Astrocyte of the cerebellum (primary cell): ENCODE data around the gene AADACL4.

Experiments used
- DNase-seq: peaks from one replicate; pipeline ENCODE4 v3.0.0-alpha.2; 2011; ENCODE audit warnings: low read depth
- H3K4me3 ChIP-seq: 2 replicates; pipeline ENCODE4 v1.5.1; 2011; ENCODE audit warnings: mild to moderate bottlenecking, low read depth, low read length, moderate library complexity
- in situ Hi-C: cut with HindIII; loops from 2 replicates; pipeline ENCODE4 v1.10.0; 2017; ENCODE audit warnings: low sequenced_read_pairs
- TF ChIP-seq, protein P1 (sequence below): IDR thresholded peaks from 2 replicates; pipeline ENCODE4 v1.5.1; 2012; ENCODE audit warnings: low read length, low read depth, moderate library complexity, mild to moderate bottlenecking; ENCODE audit errors: missing control alignments

Gene AADACL4

DNA sequence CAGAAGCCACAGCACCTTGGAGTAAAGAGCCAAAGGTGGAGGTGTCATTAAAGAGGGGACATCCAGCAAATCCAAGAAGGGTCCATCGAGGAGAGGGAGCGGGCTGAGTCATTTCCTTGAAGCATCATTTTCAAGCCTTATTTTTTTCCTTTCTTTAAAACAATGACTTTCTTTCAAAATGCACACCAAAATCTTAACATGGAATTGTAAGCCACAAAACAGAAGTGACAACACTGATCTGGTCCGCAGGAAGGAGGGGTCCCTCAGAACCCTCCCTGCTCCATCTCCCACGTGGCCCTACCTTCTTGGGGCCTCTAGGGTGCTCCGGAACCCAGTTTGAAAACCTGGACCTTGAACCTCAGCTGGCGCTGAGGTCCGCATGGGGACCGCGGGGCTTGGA, 40.7 kb upstream of the AADACL4 start:
- in situ Hi-C loops, result no loop called here
- no peak for DNase-seq
- no peak overlapping the region for H3K4me3 ChIP-seq
- TF ChIP-seq, protein P1, sequence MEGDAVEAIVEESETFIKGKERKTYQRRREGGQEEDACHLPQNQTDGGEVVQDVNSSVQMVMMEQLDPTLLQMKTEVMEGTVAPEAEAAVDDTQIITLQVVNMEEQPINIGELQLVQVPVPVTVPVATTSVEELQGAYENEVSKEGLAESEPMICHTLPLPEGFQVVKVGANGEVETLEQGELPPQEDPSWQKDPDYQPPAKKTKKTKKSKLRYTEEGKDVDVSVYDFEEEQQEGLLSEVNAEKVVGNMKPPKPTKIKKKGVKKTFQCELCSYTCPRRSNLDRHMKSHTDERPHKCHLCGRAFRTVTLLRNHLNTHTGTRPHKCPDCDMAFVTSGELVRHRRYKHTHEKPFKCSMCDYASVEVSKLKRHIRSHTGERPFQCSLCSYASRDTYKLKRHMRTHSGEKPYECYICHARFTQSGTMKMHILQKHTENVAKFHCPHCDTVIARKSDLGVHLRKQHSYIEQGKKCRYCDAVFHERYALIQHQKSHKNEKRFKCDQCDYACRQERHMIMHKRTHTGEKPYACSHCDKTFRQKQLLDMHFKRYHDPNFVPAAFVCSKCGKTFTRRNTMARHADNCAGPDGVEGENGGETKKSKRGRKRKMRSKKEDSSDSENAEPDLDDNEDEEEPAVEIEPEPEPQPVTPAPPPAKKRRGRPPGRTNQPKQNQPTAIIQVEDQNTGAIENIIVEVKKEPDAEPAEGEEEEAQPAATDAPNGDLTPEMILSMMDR, result no peak

DNA sequence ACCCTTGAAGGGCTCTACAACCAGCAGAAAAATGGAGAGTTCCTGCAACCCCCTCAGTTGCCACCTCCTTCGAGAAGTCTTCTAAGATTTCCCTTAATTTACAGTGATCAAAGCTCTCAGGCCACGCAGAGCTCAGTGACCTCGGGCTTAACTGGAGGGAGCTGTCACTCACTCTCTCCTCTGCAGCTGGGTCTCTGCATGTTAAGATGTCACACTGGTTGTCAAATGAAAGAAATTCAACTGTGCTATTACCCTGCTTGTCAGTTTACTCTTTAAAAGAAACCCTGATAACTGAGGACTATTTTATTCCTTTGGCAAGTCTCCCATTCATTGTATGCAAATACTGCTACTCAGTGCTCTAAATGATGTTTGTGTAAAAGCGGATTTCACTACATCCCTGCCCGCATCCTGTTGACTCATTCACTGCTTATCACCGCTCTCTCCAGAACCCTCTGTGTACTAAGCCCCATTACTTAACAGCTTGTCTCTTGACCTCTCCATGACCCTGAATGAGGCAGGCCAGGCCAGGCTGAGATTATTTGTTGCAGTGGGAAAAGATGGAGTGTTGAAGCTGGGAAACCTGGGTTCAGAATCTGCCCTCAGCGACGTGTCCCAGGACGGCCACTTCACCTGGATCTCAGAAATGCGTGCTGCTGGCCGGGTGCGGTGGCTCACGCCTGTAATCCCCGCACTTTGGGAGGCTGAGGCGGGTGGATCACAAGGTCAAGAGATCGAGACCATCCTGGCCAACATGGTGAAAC, 39.6 kb upstream of the AADACL4 start:
- in situ Hi-C loops, result no loop called here
- H3K4me3 ChIP-seq, result no peak overlapping the region

DNA sequence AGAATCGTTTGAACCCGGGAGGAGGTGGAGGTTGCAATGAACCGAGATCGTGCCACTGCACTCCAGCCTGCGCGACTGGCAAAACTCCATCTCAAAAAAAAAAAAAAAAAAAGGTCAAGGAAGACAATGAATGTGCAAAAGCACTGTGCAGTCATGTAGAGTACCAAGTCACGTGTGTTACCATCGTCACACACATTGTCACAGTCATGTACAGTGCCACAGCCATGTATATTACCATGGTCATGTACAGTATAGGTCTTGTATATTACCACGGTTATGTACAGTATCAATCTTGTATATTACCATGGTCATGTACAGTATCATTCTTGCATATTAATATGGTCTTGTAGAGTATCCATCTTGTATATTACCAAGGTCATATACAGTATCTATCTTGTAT, 38.9 kb upstream of the AADACL4 start:
- no peak for DNase-seq
- H3K4me3 ChIP-seq, result no peak overlapping the region
- TF ChIP-seq, protein P1, result no peak
- in situ Hi-C loops, result no loop called here

More for the DNA sequence above, 39.6 kb upstream of the AADACL4 start:
- peak; percentile 87 for DNase-seq
- TF ChIP-seq, protein P1, result no peak

DNA sequence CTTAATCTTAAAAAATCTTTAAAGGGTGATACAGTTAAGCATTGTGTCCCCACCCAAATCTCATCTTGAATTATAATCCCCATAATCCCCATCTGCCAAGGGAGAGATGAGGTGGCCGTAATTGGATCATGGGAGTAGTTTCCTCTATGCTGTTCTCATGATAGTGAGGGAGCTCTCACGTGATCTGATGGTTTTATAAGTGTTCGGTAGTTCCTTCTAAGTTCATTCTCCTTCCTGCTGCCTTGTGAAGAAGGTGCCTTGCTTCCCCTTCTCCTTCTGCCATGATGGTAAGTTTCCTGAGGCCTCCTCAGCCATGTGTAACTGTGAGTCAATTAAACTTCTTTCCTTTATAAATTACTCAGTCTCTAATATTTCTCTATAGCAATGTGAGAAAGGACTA, 36.6 kb upstream of the AADACL4 start:
- no peak overlapping the region for H3K4me3 ChIP-seq

DNA sequence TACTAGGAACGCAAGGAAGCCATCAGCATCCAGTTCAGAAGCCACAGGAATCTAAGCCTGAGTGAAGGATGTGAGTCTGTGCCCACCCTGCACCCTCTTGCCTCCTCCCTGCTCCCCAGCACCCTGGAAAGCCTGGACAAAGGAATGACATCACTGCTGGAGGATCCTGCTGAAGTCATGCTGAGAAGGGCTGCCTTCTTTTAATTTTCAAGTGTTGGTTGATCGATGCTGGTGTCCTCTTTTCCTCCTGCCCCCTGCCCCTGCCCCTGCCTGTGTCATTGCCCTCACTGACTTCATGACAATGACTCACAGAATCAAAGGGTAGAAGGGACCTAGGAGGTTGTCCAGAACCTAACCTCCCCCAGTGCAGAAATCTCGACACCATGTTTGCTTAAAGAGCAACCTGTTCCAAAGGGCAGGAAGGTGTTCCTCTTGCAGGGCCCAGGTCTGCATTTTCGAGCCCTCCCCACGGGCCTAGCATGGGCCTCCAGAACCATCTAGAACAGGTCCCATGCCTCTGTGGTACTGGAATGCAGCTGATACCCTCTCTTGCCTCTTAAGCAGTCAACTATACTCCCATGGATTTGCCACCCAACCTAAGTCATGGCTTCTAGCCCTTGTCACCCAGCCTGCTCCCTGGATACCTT, 35.5 kb upstream of the AADACL4 start:
- DNase-seq, result no peak
- in situ Hi-C loops, result no loop called here
- TF ChIP-seq, protein P1, result no peak
- H3K4me3 ChIP-seq, result no peak overlapping the region

More for the DNA sequence above, 36.6 kb upstream of the AADACL4 start:
- DNase-seq, result no peak
- TF ChIP-seq, protein P1, result no peak
- in situ Hi-C loops, result no loop called here

DNA sequence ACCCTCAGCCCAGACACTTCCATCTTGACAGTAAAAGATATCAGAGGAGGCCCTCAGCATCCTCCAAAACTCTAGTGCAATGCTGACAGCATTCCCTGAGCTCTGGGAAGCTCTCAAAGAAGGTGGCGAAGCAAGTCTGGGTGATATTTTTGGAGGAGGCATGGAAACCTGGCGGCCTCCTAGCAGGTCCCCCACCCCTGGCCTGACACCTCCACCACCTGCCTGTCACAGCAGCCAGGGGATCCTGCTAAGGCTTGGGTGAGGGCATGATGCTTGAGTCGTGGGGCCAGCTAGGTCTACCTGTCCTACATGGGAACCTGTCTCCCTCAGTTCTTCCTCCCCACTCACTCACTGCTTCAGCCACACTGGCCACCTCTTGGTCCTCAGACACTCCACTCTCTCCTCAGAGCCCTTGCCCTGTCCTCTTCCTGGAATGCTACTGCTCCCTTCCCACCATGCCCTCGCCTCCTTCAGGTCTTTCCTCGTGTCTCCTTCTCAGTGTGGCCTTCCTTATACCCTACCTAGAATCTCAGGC, 34.3 kb upstream of the AADACL4 start:
- in situ Hi-C loops, result no loop called here
- TF ChIP-seq, protein P1, result no peak
- DNase-seq, result no peak
- H3K4me3 ChIP-seq, result no peak overlapping the region
